ENCODE results near the gene NLGN4Y.

NLGN4Y gene

GRCh38 chrY:14637551-14637950 is 113.2 kb downstream of the NLGN4Y start:
- TF ChIP-seq, protein P1, sequence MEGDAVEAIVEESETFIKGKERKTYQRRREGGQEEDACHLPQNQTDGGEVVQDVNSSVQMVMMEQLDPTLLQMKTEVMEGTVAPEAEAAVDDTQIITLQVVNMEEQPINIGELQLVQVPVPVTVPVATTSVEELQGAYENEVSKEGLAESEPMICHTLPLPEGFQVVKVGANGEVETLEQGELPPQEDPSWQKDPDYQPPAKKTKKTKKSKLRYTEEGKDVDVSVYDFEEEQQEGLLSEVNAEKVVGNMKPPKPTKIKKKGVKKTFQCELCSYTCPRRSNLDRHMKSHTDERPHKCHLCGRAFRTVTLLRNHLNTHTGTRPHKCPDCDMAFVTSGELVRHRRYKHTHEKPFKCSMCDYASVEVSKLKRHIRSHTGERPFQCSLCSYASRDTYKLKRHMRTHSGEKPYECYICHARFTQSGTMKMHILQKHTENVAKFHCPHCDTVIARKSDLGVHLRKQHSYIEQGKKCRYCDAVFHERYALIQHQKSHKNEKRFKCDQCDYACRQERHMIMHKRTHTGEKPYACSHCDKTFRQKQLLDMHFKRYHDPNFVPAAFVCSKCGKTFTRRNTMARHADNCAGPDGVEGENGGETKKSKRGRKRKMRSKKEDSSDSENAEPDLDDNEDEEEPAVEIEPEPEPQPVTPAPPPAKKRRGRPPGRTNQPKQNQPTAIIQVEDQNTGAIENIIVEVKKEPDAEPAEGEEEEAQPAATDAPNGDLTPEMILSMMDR (IDR thresholded peaks at IDR 0.05; ENCODE audit: low read depth, low read length) = no peak
- no peak overlapping the region for H3K4me3 ChIP-seq (ENCODE audit: low read depth, low read length)

- no peak overlapping the region for H3K4me3 ChIP-seq (ENCODE audit: low read depth, low read length)
- TF ChIP-seq, protein P1 (IDR thresholded peaks at IDR 0.05; ENCODE audit: low read depth, low read length) = no peak
Measured at GRCh38 chrY:14641853-14642252, 117.5 kb downstream of the NLGN4Y start.

- TF ChIP-seq, protein P1 (IDR thresholded peaks at IDR 0.05; ENCODE audit: low read depth, low read length) = no peak
- no peak overlapping the region for H3K4me3 ChIP-seq (ENCODE audit: low read depth, low read length)
Measured at GRCh38 chrY:14644157-14644952, 120.0 kb downstream of the NLGN4Y start.

GRCh38 chrY:14679181-14679580 is 154.9 kb downstream of the NLGN4Y start:
- TF ChIP-seq, protein P1 (IDR thresholded peaks at IDR 0.05; ENCODE audit: low read depth, low read length) = no peak
- H3K4me3 ChIP-seq (ENCODE audit: low read depth, low read length) = no peak overlapping the region

GRCh38 chrY:14694543-14694942 is 170.2 kb downstream of the NLGN4Y start:
- TF ChIP-seq, protein P1 (IDR thresholded peaks at IDR 0.05; ENCODE audit: low read depth, low read length) = no peak
- H3K4me3 ChIP-seq (ENCODE audit: low read depth, low read length) = no peak overlapping the region

DNA sequence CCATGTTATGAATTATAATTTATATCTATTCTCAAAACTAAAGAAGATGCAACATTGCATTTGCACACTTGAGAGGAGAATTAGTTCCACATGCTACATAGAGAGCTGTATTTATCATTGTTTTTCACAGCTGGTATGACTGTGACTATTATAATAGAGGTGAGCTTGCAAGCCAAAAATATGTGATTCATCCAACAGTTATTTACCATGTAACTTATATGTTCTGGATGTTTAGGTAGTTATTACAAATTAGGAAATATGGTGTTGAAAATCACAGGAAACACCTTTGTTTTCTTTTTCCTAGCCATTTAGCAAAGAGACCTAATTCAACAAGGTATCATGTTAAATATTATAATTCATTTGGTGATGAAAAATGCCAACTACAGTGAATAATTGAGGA is 183.8 kb downstream of the NLGN4Y start:
- TF ChIP-seq, protein P1 (IDR thresholded peaks at IDR 0.05; ENCODE audit: low read depth, low read length) = no peak
- H3K4me3 ChIP-seq (ENCODE audit: low read depth, low read length) = no peak overlapping the region

DNA sequence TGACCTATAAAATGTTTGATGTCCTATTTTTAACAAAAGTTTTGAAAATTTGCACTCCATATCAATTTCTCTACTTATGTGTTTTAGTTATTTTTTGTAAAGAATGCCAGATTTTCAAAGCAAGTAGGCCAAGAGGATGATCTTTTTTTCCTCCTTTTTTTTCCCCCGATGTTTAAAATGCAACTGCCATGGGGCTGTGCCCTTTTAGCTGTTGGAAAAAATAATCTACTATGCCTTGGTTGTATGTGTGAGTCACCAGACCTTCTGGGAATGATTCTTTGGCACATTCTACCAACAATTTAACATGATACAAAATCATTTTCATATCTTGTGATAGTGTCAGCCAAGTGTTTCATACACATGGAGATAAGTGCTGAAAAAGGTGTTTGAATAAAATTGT is 217.3 kb downstream of the NLGN4Y start:
- TF ChIP-seq, protein P1 (IDR thresholded peaks at IDR 0.05; ENCODE audit: low read depth, low read length) = no peak
- H3K4me3 ChIP-seq (ENCODE audit: low read depth, low read length) = no peak overlapping the region

Data from WI38 (cell line).